Spleen (tissue), 7 donors: Measurements from ENCODE around the gene HIVEP3.

Experiments used
- POLR2A ChIP-seq, 3 donors: fragments of 450-650 bp; IDR thresholded peaks; one replicate each; pipeline ENCODE4 v1.5.1; 2017; ENCODE audit warnings: antibody characterized with exemption in 3 of 3, mild to moderate bottlenecking in 1 of 3
- POLR2AphosphoS5 ChIP-seq, 3 donors: sonication (generic); formaldehyde crosslinking; IDR thresholded peaks; one replicate each; pipeline ENCODE4 v1.5.1; 2017; ENCODE audit warnings: antibody characterized with exemption in 3 of 3
- TF ChIP-seq, protein P1 (sequence below), 11 experiments: fragments of 200-600 bp in 7 of 11; fragments of 450-650 bp in 4 of 11; sonication (generic) in 4 of 11; IDR thresholded peaks in 8 of 11; conservative IDR thresholded peaks in 3 of 11; 1 replicate in 7 of 11; 2 replicates in 4 of 11; pipeline versions ENCODE4 v1.4.0 to v1.8.0; 2016 to 2021; ENCODE audit warnings: antibody characterized with exemption in 11 of 11, inconsistent platforms in 4 of 11, mild to moderate bottlenecking in 1 of 11
- donor health status: DM: no; HTN: no; CAD: no; lungs with moderate emphysema.
- donor health status: DM: no; HTN: no; CAD: no.
- donor health status: DM: no; HTN: no; CAD: no.

DNA sequence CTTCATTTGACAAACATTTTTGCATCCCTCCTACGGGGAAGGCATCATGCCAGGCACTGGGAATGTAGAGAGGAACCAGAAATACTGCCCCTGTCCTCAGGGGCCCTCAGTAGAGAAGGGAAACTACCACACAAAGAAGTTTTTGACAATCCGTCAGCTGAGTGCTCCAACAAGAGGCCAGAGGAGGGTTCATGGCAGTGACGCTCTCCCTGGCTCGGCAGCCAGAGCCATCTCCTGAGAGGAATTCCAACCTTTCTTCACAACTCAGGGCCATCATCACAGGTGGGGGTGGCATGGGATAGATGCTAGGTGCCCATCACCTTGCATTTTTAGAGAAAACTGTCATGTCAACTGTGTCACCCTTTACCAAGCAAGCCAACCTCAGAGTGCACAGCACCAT lies 154.1 kb downstream of the HIVEP3 start:
- TF ChIP-seq, protein P1, sequence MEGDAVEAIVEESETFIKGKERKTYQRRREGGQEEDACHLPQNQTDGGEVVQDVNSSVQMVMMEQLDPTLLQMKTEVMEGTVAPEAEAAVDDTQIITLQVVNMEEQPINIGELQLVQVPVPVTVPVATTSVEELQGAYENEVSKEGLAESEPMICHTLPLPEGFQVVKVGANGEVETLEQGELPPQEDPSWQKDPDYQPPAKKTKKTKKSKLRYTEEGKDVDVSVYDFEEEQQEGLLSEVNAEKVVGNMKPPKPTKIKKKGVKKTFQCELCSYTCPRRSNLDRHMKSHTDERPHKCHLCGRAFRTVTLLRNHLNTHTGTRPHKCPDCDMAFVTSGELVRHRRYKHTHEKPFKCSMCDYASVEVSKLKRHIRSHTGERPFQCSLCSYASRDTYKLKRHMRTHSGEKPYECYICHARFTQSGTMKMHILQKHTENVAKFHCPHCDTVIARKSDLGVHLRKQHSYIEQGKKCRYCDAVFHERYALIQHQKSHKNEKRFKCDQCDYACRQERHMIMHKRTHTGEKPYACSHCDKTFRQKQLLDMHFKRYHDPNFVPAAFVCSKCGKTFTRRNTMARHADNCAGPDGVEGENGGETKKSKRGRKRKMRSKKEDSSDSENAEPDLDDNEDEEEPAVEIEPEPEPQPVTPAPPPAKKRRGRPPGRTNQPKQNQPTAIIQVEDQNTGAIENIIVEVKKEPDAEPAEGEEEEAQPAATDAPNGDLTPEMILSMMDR (IDR thresholded peaks at IDR 0.05 in 8 of 11, conservative IDR thresholded peaks at IDR 0.05 in 3 of 11), result no peak
- TF ChIP-seq POLR2A (IDR thresholded peaks at IDR 0.05) (no peak), POLR2AphosphoS5 (IDR thresholded peaks at IDR 0.05) (no peak)
